ENCODE data around the gene PLEKHD1.
A peak's percentile ranks its signal among the peaks of the same experiment; 100 is the strongest.

The PLEKHD1 gene

GRCh38 chr14:69560826-69561225, 76.3 kb downstream of the PLEKHD1 start:
- Histone ChIP-seq H3K9ac (ENCODE audit: low read depth, low read length) (no peak overlapping the region), H3K27me3 (ENCODE audit: insufficient read depth, low read length) (peaks cover 18% of the 10 kb centered on the region; the same call in 1 of the 2 replicates), H3K9me3 (ENCODE audit: insufficient read depth, low read depth, low read length) (no peaks in the 10 kb centered on the region), H3K27ac (ENCODE audit: low read length) (no peak overlapping the region), H3K36me3 (ENCODE audit: insufficient read depth, low read depth, low read length) (no peaks in the 10 kb centered on the region), H3K4me1 (ENCODE audit: insufficient read depth, low read length) (peaks cover 8% of the 10 kb centered on the region; the same call in 1 of the 2 replicates), H3K4me3 (ENCODE audit: low read length) (no peak overlapping the region)

- H3K4me1 ChIP-seq (ENCODE audit: insufficient read depth, low read length): peaks cover 8% of the 10 kb centered on the region; the same call in 1 of the 2 replicates
- peaks cover 29% of the 10 kb centered on the region for H3K27me3 ChIP-seq (ENCODE audit: insufficient read depth, low read length)
- no peak overlapping the region for H3K27ac ChIP-seq (ENCODE audit: low read length)
- H3K9me3 ChIP-seq (ENCODE audit: insufficient read depth, low read depth, low read length): no peaks in the 10 kb centered on the region
- H3K4me3 ChIP-seq (ENCODE audit: low read length): no peak overlapping the region
- no peak overlapping the region for H3K9ac ChIP-seq (ENCODE audit: low read depth, low read length)
- H3K36me3 ChIP-seq (ENCODE audit: insufficient read depth, low read depth, low read length): no peaks in the 10 kb centered on the region
These were observed 77.4 kb downstream of the PLEKHD1 start for GRCh38 chr14:69561893-69562292.

- no peak overlapping the region for H3K4me3 ChIP-seq (ENCODE audit: low read length)
- no peaks in the 10 kb centered on the region for H3K36me3 ChIP-seq (ENCODE audit: insufficient read depth, low read depth, low read length)
- peaks cover 3% of the 10 kb centered on the region; the same call in 1 of the 2 replicates for H3K9me3 ChIP-seq (ENCODE audit: insufficient read depth, low read depth, low read length)
- H3K4me1 ChIP-seq (ENCODE audit: insufficient read depth, low read length): peaks cover under 1% of the 10 kb centered on the region; the same call in 1 of the 2 replicates
- H3K27ac ChIP-seq (ENCODE audit: low read length): no peak overlapping the region
- peaks cover 85% of the 10 kb centered on the region for H3K27me3 ChIP-seq (ENCODE audit: insufficient read depth, low read length)
- no peak overlapping the region for H3K9ac ChIP-seq (ENCODE audit: low read depth, low read length)
These were observed 83.0 kb downstream of the PLEKHD1 start for GRCh38 chr14:69567563-69567962.

- Histone ChIP-seq H3K4me3 (ENCODE audit: low read length) (no peak overlapping the region), H3K27ac (ENCODE audit: low read length) (no peak overlapping the region), H3K9ac (ENCODE audit: low read depth, low read length) (no peak overlapping the region), H3K36me3 (ENCODE audit: insufficient read depth, low read depth, low read length) (no peaks in the 10 kb centered on the region), H3K27me3 (ENCODE audit: insufficient read depth, low read length) (peaks cover 98% of the 10 kb centered on the region), H3K9me3 (ENCODE audit: insufficient read depth, low read depth, low read length) (peaks cover 3% of the 10 kb centered on the region; the same call in 1 of the 2 replicates), H3K4me1 (ENCODE audit: insufficient read depth, low read length) (peaks cover 2% of the 10 kb centered on the region; the same call in 1 of the 2 replicates)
These were observed 85.3 kb downstream of the PLEKHD1 start for GRCh38 chr14:69569859-69570258.

- H3K9ac ChIP-seq (ENCODE audit: low read depth, low read length): no peak overlapping the region
- no peaks in the 10 kb centered on the region for H3K36me3 ChIP-seq (ENCODE audit: insufficient read depth, low read depth, low read length)
- peaks cover 2% of the 10 kb centered on the region; the same call in 1 of the 2 replicates for H3K4me1 ChIP-seq (ENCODE audit: insufficient read depth, low read length)
- H3K27ac ChIP-seq (ENCODE audit: low read length): no peak overlapping the region
- peaks cover 99% of the 10 kb centered on the region for H3K27me3 ChIP-seq (ENCODE audit: insufficient read depth, low read length)
- peaks cover 3% of the 10 kb centered on the region; the same call in 1 of the 2 replicates for H3K9me3 ChIP-seq (ENCODE audit: insufficient read depth, low read depth, low read length)
- H3K4me3 ChIP-seq (ENCODE audit: low read length): no peak overlapping the region
These were observed 86.4 kb downstream of the PLEKHD1 start for GRCh38 chr14:69570836-69571330.

GRCh38 chr14:69571449-69572029, 87.0 kb downstream of the PLEKHD1 start:
- H3K9me3 ChIP-seq (ENCODE audit: insufficient read depth, low read depth, low read length): peaks cover 3% of the 10 kb centered on the region; the same call in 1 of the 2 replicates
- no peak overlapping the region for H3K9ac ChIP-seq (ENCODE audit: low read depth, low read length)
- H3K27me3 ChIP-seq (ENCODE audit: insufficient read depth, low read length): peaks cover 97% of the 10 kb centered on the region
- no peak overlapping the region for H3K27ac ChIP-seq (ENCODE audit: low read length)
- H3K4me1 ChIP-seq (ENCODE audit: insufficient read depth, low read length): peaks cover 2% of the 10 kb centered on the region; the same call in 1 of the 2 replicates
- peak overlapping the region; percentile 40; the same call in 1 of the 2 replicates for H3K4me3 ChIP-seq (ENCODE audit: low read length)
- no peaks in the 10 kb centered on the region for H3K36me3 ChIP-seq (ENCODE audit: insufficient read depth, low read depth, low read length)

- Histone ChIP-seq H3K4me3 (ENCODE audit: low read length) (peak overlapping the region; percentile 40; the same call in 1 of the 2 replicates), H3K27ac (ENCODE audit: low read length) (no peak overlapping the region)
These were observed 87.7 kb downstream of the PLEKHD1 start for GRCh38 chr14:69572030-69572840.

GRCh38 chr14:69572841-69573135, 88.3 kb downstream of the PLEKHD1 start:
- Histone ChIP-seq H3K27me3 (ENCODE audit: insufficient read depth, low read length) (peaks cover 91% of the 10 kb centered on the region), H3K4me3 (ENCODE audit: low read length) (no peak overlapping the region), H3K9ac (ENCODE audit: low read depth, low read length) (no peak overlapping the region), H3K9me3 (ENCODE audit: insufficient read depth, low read depth, low read length) (peaks cover 3% of the 10 kb centered on the region; the same call in 1 of the 2 replicates), H3K27ac (ENCODE audit: low read length) (no peak overlapping the region), H3K36me3 (ENCODE audit: insufficient read depth, low read depth, low read length) (no peaks in the 10 kb centered on the region), H3K4me1 (ENCODE audit: insufficient read depth, low read length) (peaks cover 2% of the 10 kb centered on the region; the same call in 1 of the 2 replicates)

More at GRCh38 chr14:69572030-69572840, 87.7 kb downstream of the PLEKHD1 start:
- no peaks in the 10 kb centered on the region for H3K36me3 ChIP-seq (ENCODE audit: insufficient read depth, low read depth, low read length)
- peaks cover 97% of the 10 kb centered on the region for H3K27me3 ChIP-seq (ENCODE audit: insufficient read depth, low read length)
- peaks cover 2% of the 10 kb centered on the region; the same call in 1 of the 2 replicates for H3K4me1 ChIP-seq (ENCODE audit: insufficient read depth, low read length)
- H3K9me3 ChIP-seq (ENCODE audit: insufficient read depth, low read depth, low read length): peaks cover 3% of the 10 kb centered on the region; the same call in 1 of the 2 replicates
- H3K9ac ChIP-seq (ENCODE audit: low read depth, low read length): no peak overlapping the region

- peaks cover 2% of the 10 kb centered on the region; the same call in 1 of the 2 replicates for H3K4me1 ChIP-seq (ENCODE audit: insufficient read depth, low read length)
- H3K4me3 ChIP-seq (ENCODE audit: low read length): peak overlapping the region; percentile 78; the same call in 1 of the 2 replicates
- no peaks in the 10 kb centered on the region for H3K36me3 ChIP-seq (ENCODE audit: insufficient read depth, low read depth, low read length)
- H3K27ac ChIP-seq (ENCODE audit: low read length): no peak overlapping the region
- peak overlapping the region; percentile 70; the same call in 1 of the 2 replicates for H3K9ac ChIP-seq (ENCODE audit: low read depth, low read length)
- H3K9me3 ChIP-seq (ENCODE audit: insufficient read depth, low read depth, low read length): peaks cover 3% of the 10 kb centered on the region; the same call in 1 of the 2 replicates
- H3K27me3 ChIP-seq (ENCODE audit: insufficient read depth, low read length): peaks cover 86% of the 10 kb centered on the region
These were observed 88.8 kb downstream of the PLEKHD1 start for GRCh38 chr14:69573205-69573830.

GRCh38 chr14:69573831-69574262, 89.3 kb downstream of the PLEKHD1 start:
- Histone ChIP-seq H3K27ac (ENCODE audit: low read length) (no peak overlapping the region), H3K4me3 (ENCODE audit: low read length) (peak overlapping the region; percentile 78), H3K27me3 (ENCODE audit: insufficient read depth, low read length) (peaks cover 80% of the 10 kb centered on the region), H3K9ac (ENCODE audit: low read depth, low read length) (peak overlapping the region; percentile 70; the same call in 1 of the 2 replicates), H3K4me1 (ENCODE audit: insufficient read depth, low read length) (peaks cover 2% of the 10 kb centered on the region; the same call in 1 of the 2 replicates), H3K36me3 (ENCODE audit: insufficient read depth, low read depth, low read length) (no peaks in the 10 kb centered on the region), H3K9me3 (ENCODE audit: insufficient read depth, low read depth, low read length) (peaks cover 3% of the 10 kb centered on the region; the same call in 1 of the 2 replicates)

Data from iPS-20b (cell line).